HG03354 (cell line): ENCODE results near the gene SPPL3.
"Not testable (repeated sequence)": the region's sequence is repeated elsewhere in the genome, so short reads cannot be mapped to it uniquely, and the experiment has no call there.

ENCODE experiments used
- ATAC-seq: cut with Tn5 transposase; IDR thresholded peaks from one replicate; pipeline ENCODE4 v1.9.1; 2021; ENCODE audit warnings: mild to moderate bottlenecking; ENCODE audit not compliant: unreplicated experiment, poor library complexity, severe bottlenecking

Gene SPPL3

DNA sequence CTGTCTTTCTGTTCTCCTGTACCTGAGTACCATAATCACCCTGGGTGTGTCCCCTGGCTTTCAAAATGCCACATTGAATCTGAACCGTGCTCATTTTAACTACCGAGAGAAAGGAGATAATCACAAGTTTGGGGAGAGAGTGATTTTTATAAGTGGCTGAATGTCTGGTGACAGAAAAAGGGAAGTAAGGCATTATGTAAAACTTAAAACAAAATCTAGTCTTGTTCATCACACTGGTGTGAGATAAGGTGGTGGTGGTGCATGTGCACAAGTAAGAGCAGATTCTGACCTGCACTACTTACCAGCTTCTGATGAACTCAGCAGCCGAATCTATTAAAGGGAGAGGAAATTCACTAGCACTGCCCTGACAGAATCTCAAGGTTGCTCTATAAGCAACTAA, 56.3 kb downstream of the SPPL3 start:
- peak; percentile 72 for ATAC-seq

DNA sequence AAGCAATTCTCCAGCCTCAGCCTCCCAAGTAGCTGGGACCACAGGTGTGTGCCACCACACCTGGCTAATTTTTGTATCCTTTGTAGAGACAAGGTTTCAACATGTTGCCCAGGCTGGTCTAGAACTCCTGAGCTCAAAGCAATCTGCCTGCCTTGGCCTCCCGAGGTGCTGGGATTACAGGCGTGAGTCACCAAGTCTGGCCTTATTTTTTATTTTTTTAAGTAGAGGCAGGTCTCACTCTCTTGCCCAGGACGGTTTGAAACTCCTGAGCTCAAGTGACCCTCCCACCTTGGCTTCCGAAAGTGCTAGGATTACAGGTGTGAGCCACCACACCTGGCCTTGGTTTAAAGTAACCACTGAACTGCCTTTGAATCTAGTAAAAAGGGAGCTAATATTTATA, 56.8 kb downstream of the SPPL3 start:
- ATAC-seq = peak; percentile 31

DNA sequence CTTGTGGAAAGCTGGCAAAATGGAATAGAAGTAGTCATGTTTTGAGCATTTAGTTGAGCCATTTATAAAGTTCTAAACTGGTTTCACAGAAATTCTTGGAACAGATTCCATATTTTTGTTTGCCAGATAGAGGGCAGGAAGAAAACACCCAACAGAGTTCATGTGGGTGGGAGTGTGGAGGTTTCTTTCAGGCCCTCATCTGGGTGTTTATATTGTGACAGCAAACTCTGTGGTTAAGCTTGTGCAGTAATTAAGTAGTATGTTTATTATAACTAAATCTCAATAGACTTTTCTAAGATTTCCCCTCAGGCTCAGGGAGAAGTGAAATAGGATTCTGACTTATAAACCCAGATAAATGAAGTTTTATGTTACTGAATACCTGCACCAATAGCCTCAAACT, 57.4 kb downstream of the SPPL3 start:
- ATAC-seq = no peak

DNA sequence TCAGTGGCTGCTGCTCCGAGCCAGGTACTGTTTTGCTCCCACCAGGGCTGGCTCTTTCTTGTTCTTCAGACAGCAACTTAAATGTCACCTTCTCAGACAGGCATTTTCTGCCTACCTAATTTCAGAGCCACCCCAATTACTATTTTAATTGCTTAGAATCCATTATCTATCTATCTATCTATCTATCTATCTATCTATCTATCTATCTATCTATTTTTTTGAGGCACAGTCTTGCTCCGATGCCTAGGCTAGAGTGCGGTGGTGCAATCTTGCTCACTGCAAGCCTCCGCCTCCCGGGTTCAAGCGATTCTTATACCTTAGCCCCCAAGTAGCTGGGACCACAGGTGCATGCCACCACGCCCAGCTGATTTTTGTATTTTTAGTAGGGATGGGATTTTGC, 58.5 kb downstream of the SPPL3 start:
- no peak for ATAC-seq

DNA sequence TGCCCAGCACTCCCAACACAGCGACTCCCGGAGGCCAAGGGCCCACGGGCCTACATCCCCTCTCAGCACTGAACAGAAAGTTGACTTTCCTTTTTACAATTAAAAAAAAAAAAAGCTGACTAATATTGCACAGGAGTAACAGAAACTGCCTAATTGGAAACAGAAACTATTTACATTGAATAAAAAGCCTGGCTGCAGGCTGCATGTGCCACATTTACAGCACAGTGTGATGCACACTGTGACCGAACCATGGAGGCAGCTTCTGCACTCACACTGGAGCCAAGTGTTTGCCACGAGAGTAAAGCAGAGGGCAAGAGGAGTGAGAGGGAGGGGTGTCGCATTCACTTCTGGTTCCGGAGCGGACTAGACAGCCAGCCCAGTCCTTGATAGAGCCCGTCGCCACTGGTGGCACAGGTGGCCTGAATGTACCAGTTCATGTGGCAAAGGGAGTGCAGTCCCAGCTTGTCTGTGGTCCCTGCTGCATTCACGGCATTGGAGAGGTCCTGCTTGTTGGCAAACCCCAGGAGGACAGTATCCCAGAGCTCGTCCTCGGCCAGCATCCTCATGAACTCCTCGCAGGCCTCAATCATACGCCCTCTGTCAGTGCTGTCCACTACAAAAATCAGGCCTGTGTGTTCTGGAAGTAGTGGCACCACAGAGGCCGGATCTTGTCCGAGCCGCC, 59.2 kb downstream of the SPPL3 start:
- ATAC-seq = no peak

DNA sequence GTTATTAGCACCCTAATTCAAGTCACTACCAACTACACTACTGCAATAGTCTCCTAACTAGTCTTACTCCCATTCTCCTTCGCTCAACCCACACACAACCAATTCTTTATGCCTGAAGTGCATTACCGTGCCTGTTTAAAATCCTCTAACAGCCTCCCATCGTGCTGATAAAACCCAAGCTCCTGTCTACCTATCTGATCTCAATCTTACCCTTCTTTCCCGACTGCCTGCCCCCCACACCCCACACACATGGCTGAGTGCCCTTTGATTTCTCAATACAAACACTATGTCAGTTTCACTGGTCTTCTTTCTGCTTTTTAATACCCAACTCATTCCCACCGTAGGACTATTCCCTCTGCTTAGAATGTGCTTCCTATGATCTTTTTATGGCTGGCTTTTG, 59.9 kb downstream of the SPPL3 start:
- no peak for ATAC-seq

DNA sequence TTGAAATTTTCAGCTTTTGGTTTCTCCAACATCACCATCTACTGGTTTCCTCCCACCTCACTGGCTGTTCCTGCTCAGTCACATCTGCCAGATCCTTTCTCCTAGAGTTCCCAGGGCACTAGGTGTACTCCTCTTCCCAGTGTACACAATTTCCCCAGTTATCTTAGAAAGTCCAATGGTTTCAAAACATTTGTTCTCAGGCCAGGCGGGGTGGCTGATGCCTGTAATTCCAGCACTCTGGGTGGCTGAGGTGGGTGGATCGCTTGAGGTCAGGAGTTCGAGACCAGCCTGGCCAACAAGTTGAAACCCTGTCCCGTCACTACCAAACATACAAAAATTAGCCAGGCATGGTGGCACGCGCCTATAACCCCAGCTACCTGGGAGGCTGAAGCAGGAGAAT, 60.7 kb downstream of the SPPL3 start:
- no peak for ATAC-seq

DNA sequence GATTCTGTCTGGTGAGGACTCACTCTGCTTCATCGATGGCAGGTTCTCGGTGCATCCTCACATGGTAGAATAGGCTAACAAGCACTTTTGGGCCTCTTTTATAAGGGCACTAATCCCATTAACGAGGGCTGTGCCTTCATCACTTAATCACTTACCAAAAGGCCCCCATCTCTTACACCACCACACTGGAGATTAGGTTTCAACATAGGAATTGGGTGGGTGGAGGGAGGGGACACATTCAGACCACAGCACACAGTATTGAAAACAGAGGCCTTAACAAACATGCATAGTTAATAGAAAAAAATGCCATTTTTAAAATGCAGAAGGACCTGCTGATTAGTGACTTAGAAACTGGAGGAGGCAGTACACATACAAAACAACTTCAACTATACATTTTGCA, 61.6 kb downstream of the SPPL3 start:
- ATAC-seq = no peak

DNA sequence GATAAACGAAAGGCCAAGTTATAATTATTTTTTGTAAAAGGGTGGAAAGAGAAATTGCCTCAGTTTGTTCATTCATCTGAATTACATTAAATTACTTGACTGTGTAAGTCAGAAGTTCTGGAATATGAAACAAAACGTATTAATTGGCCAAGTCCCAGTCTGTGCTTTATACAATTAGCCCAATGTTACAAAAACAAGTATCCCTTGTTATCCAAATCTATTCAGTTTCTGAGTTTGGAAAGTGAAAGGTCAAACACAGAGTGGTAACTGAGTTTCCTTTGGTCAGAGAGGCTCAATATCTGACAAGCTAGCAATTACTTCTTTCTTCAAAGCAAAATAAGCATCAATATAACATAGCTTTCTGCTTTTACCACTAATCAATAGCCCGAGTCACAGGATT, 62.6 kb downstream of the SPPL3 start:
- ATAC-seq = no peak

DNA sequence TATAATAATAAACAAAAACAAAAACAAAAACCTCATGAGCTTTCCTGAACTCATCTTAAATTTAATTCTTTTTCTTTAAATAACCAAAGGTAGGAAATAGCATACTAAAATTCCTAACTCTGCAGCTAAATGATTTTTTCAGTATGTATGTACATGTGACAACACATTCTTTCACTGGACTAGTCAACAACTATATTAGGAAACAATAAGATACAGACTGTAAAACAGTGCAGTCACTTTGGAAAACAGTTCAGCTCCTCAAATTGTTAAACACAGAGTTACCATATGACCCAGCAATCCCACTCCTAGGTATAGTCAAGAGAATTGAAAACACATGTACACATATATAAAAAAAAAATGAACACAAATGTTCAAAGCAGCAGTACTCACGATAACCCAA, 64.7 kb downstream of the SPPL3 start:
- ATAC-seq = no peak

DNA sequence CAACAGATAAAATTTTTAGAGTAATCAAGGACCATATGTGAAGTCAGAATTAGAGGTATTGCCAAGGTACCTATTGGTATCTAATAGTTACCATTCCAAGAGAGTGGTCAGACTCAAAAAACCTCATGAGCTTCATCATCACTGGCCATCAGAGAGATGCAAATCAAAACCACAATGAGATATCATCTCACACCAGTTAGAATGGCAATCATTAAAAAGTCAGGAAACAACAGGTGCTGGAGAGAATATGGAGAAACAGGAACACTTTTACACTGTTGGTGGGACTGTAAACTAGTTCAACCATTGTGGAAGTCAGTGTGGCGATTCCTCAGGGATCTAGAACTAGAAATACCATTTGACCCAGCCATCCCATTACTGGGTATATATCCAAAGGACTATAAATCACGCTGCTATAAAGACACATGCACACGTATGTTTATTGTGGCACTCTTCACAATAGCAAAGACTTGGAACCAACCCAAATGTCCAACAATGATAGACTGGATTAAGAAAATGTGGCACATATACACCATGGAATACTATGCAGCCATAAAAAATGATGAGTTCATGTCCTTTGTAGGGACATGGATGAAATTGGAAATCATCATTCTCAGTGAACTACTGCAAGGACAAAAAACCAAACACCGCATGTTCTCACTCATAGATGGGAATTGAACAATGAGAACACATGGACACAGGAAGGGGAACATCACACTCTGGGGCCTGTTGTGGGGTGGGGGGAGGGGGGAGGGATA, 65.4 kb downstream of the SPPL3 start:
- ATAC-seq = not testable (repeated sequence)

DNA sequence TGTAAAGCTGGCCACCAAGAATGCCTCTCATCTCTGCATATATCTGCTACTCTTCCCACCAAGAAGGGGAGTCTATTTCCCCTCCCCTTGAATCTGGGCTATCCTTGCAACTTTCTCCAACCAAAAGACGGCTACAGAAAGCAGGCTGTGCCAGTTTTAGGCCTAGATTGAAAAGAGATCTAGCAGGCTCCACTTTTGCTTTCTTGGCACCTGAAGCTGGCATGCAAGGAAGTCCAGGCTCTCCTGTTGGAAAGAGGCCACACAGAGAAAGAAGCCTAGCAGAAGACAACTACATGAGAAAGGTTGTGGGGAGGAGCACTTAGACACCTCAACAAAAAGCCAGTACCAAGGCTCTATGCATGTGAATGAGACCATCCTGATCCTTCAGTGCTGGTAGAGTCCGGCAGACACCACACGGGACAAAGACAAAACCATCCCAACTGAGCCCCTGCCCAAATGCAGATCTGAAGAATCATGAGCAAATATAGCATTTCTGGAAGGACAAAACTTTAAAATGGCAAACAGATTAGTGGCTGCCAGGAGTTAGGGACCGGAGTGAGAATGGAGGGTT, 68.0 kb downstream of the SPPL3 start:
- ATAC-seq = no peak

DNA sequence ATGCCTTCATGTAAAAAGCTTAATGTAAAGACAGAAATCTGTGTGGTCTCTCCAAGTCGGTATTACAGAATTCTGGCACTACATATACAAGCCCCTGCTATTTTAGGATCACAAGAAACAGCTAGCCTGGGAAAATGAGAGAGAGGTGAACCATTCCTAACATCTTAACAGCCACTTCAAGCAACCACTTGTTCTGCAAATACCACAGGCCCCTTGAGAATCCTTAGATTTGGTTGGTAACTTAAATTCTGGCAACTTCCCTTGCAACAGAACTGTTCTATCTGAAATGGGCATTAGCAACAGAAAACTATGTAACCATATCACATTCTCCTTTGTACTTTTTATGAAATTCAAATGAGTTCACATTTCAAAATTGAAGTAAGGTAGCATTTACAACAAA, 68.5 kb downstream of the SPPL3 start:
- no peak for ATAC-seq

DNA sequence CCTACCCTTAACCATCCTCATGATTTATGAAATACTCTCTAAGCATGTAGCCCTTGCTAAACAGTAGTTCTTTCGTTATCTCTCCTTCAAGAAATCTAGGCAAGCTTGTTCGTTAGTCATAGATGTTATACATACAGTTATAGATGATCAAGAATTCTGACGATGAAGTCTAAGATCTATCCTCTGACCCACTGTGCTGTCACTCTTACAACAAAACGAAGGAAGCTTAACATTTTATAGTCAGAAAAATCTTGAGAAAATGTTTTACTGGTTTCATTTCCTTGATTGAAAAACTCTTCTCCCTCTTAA, 68.9 kb downstream of the SPPL3 start:
- no peak for ATAC-seq

DNA sequence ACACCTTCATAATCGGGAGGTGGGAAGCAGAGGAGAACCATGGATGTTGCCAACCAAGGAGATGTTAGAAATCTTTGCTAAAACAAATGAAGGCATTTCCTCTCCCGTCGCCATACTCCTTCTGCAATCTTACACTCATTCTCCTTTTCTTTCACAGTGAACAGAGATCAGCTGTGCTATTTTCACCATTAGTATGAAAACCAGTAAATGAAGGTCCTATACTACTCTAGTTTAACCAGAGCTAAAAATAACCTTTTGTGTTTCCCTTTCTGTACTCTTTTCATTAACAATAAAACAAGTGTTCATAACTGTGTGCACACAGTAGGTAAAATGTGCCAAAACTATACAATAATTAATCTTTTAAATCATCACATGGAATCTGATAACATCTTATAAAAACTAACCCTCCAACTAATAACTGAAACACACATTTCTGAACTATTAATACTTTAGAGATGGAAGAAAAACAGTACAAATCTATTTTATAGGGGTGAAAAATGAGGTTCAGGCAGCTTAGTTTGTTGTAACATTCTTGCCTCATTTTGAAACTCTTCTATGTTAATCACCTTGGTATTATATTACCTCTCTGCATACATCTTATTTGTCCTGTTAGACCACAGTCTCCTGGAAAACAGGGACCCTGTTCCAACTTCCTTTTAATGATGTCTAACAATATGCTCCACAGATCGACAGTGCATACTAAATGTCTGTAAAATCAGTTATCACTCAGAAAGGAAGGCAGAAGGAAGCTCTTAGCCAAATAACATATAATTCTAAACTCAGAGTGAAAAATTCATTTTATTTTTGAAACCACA, 69.5 kb downstream of the SPPL3 start:
- ATAC-seq = peak; percentile 41

DNA sequence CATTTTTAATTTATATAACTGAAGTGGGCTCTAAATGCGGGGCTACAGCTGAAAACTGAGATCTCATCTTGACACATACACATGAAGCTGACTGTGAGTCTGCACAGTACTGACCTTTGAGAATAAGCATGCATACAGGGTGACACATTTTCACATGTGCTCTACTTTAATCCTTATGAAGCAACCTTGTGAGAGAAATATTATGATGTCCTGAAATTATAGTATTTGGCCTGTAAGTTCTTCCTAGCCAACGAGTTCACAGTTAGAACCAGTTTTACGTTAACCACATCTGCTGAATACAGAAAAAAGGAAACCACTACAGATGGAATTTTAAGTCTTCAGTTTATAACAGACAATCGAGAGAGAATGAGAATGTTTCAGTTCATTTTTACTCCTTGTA, 70.3 kb downstream of the SPPL3 start:
- peak; percentile 35 for ATAC-seq

DNA sequence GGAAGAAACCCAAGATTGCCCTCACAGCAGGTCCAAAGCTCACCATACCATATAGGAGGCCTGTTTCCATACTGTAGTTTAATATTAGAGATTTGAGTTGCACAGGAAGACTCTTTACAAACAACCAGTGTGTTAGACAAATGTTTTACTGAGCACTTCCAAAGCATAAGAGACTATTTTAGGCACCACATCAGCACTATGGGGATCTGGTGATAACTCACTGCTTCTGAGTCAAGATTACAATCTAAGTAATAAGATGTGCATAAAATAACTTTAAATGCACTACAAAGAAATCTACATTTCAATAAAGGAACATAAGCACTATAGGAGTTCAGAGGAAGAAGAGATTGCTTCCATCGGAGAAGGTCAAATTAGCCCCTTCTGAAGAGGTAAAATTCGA, 71.4 kb downstream of the SPPL3 start:
- ATAC-seq = no peak

DNA sequence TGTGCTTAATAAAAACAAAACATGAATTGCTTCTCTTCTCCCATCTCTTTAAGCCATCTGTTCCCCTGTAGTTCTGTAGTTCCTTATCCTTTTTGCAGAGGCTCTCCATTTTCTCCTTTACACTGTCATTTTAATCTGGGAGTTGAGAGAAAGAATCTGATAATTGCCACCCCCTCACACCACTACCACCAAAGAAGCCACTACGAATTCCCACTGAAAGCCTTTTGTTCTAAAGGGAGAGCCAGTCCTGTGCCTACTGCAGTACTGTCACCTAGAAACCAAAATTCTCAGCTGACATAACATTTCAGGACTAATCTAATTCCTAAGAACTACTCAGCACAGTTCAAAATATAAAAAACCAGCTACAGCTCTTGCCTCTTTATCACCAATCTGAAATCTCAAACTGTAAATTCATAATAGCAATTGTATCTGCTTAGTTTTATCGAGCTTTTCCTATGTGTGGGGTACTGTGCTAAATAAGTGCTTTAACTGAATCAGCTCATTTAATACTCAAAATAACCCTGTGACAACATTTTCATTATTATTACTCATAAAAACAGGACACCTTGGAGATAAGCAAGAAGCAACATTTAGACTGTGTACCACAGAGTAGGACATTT, 72.4 kb downstream of the SPPL3 start:
- no peak for ATAC-seq

DNA sequence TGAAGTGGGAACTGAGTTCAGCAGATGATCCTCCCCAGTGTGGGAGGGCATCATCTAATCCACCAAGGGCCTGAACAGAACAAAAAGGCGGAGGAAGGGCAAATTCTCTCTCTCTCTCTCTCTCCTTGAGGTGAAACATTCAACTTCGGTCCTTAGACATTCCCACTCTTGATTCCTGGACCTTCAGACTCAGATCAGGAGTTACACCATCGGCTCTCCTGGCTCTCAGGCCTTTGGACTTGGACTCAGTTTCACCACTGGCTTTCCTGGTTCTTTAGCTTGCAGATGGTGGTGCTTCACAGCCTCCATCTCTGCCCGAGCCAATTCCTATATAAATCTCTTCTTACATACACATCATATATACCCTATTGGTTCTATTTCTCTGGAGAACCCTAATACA, 73.2 kb downstream of the SPPL3 start:
- ATAC-seq = no peak
